Cardiac muscle cell (in vitro differentiated cells and primary cell): ENCODE measurements around the gene RGS7. TPM values are rescaled to one million over a fixed set of nuclear protein-coding genes. Genes with fewer than 3 reads are reported as not detected.

Experiments used
- DNase-seq, 2 donors: peaks; one replicate each; pipeline versions ENCODE4 v3.0.0 to v3.0.0-alpha.2; 2010 to 2017; ENCODE audit warnings: low read depth in 1 of 2, low spot score in 1 of 2
- H3K27ac ChIP-seq: fragments of 200-600 bp; sonication (generic); 2 replicates; pipeline ENCODE4 v1.5.1; 2016
- H3K27me3 ChIP-seq: fragments of 200-600 bp; sonication (generic); 2 replicates; pipeline ENCODE4 v1.6.0; 2016; ENCODE audit warnings: control low read depth
- H3K36me3 ChIP-seq: fragments of 200-600 bp; sonication (generic); 2 replicates; pipeline ENCODE4 v1.5.1; 2016; ENCODE audit warnings: control low read depth
- H3K4me1 ChIP-seq: fragments of 200-600 bp; sonication (generic); 2 replicates; pipeline ENCODE4 v1.8.1; 2017; ENCODE audit warnings: low read depth, mild to moderate bottlenecking, mixed run types
- H3K4me3 ChIP-seq: fragments of 200-600 bp; sonication (generic); 2 replicates; pipeline ENCODE4 v1.5.1; 2016; ENCODE audit warnings: mild to moderate bottlenecking
- H3K9me3 ChIP-seq: fragments of 200-600 bp; sonication (generic); 2 replicates; pipeline ENCODE4 v1.5.1; 2017; ENCODE audit warnings: low read depth, mild to moderate bottlenecking, control low read depth
- polyA plus RNA-seq: library from polyadenylated mRNA; unstranded; fragments of >200 nt; fragmentation: Nextera tagmentation; extraction: Ambion mirVana; gene quantifications from 2 replicates; pipeline ENCODE4 v1.2.1, GENCODE V29; 2016
- total RNA-seq: library from RNA; depleted of rRNA; stranded (reverse); fragments of >200 nt; gene quantifications from 2 replicates; pipeline ENCODE4 v1.2.3, GENCODE V29; 2016
- TF ChIP-seq, protein P1 (sequence below): IDR thresholded peaks from 2 replicates; pipeline ENCODE4 v1.5.1; 2012; ENCODE audit warnings: low read depth, mild to moderate bottlenecking, low read length

RGS7 gene
- total and polyA plus RNA-seq, 2 experiments from 2014 or later: not detected

DNA sequence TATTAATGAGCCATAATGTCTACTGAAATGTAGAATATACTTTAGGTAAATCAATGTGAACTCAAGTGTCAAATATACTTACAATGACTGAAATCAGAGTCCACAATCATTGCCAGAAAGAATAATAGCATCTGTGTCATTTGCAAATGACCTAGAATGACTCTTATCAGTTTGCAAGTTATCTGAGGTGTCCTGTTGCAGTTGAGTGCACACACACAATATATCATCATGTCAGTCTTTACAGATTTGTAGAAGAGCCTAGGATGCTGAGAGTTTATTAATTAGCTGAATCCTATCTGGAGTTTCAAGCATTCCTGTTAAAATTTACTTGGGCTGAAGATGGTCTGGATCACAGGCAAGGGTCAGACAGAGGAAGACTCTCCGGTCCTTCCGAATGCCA is 421.1 kb downstream of the RGS7 start:
- Histone ChIP-seq H3K4me3 (no peak overlapping the region), H3K27me3 (no peaks in the 10 kb centered on the region), H3K9me3 (no peaks in the 10 kb centered on the region), H3K27ac (no peak overlapping the region), H3K4me1 (no peaks in the 10 kb centered on the region), H3K36me3 (no peaks in the 10 kb centered on the region)
- TF ChIP-seq, protein P1, sequence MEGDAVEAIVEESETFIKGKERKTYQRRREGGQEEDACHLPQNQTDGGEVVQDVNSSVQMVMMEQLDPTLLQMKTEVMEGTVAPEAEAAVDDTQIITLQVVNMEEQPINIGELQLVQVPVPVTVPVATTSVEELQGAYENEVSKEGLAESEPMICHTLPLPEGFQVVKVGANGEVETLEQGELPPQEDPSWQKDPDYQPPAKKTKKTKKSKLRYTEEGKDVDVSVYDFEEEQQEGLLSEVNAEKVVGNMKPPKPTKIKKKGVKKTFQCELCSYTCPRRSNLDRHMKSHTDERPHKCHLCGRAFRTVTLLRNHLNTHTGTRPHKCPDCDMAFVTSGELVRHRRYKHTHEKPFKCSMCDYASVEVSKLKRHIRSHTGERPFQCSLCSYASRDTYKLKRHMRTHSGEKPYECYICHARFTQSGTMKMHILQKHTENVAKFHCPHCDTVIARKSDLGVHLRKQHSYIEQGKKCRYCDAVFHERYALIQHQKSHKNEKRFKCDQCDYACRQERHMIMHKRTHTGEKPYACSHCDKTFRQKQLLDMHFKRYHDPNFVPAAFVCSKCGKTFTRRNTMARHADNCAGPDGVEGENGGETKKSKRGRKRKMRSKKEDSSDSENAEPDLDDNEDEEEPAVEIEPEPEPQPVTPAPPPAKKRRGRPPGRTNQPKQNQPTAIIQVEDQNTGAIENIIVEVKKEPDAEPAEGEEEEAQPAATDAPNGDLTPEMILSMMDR: no peak
- no peak for DNase-seq

DNA sequence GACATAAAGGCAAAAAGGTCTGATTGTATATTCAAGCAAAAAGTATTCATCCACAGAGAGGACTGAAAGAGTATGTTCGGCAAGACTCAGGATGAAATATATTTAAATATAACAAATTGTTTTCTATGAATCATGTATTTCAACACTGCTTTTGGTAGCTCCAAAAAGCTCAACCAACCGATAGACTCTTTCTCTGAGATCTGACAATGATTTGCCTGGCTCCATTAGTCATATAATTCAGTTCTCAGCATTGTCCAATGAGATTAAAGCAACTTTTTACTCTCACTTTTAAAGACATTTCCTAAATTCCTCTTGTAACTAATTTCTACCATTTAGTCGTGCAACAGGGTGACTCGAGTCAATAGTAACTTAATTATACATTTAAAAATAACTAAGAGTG is 426.0 kb downstream of the RGS7 start:
- H3K27me3 ChIP-seq: no peaks in the 10 kb centered on the region
- no peak overlapping the region for H3K27ac ChIP-seq
- no peaks in the 10 kb centered on the region for H3K36me3 ChIP-seq
- DNase-seq: no peak
- TF ChIP-seq, protein P1: no peak
- H3K4me3 ChIP-seq: no peak overlapping the region
- no peaks in the 10 kb centered on the region for H3K9me3 ChIP-seq
- H3K4me1 ChIP-seq: no peaks in the 10 kb centered on the region

DNA sequence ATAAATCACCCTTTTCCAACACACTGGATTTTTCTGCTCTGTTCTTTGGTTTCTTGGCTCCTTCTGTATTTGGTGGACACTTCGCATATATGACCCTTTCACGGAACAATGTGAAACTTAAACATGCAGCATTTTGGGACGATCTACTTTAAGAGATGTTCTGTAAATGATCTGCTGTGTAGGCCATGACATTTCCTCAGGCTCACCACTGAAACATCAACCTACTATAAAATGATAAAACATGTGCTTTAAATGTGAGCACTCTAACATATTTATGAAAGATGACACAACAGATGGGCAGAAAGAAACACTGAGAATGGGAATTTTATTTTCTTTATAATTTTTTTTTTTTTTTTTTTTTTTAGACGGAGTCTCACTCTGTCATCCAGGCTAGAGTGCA is 428.7 kb downstream of the RGS7 start:
- H3K4me3 ChIP-seq: no peak overlapping the region
- no peaks in the 10 kb centered on the region for H3K36me3 ChIP-seq
- H3K27me3 ChIP-seq: no peaks in the 10 kb centered on the region
- no peak for DNase-seq
- H3K27ac ChIP-seq: no peak overlapping the region
- no peaks in the 10 kb centered on the region for H3K4me1 ChIP-seq
- TF ChIP-seq, protein P1: no peak
- no peaks in the 10 kb centered on the region for H3K9me3 ChIP-seq

DNA sequence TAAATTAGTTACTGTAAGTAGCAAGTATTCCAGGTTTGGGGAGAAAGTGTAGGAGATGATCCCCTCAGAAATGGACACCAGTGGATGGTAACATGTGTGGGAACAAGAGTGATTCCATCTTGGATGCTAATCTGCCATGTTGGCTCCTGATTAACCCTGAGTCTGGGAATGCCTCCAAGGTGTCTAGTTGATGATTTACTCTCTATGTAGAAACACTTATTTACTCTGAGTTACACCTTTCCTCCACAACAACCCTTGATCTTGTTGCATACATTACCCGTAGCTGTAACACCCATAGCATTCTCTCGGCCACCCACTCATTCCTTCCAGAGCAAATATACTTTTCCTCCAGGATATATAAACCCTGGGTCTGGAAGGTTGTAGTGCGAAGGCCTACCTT is 429.2 kb downstream of the RGS7 start:
- no peak overlapping the region for H3K27ac ChIP-seq
- DNase-seq: no peak

DNA sequence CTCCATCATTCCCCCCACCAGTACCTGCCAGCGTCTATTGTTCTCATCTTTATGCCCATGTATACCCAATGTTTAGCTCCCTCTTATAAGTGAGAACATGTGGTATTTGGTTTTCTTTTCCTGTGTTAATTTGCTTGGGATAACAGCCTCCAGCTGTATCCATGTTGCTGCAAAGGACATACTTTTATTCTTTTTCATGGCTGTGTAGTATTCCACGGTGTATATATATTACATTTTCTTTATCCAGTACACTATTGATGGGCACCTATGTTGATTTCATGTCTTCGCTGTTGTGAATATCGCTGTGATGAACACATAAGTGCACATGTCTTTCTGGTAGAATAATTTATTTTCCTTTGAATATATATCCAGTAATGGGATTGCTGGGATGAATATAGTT is 431.7 kb downstream of the RGS7 start:
- Histone ChIP-seq H3K4me1 (no peaks in the 10 kb centered on the region), H3K9me3 (no peaks in the 10 kb centered on the region), H3K4me3 (no peak overlapping the region), H3K27ac (no peak overlapping the region), H3K36me3 (no peaks in the 10 kb centered on the region), H3K27me3 (no peaks in the 10 kb centered on the region)
- TF ChIP-seq, protein P1: no peak
- DNase-seq: no peak

More for the DNA sequence above, 429.2 kb downstream of the RGS7 start:
- TF ChIP-seq, protein P1: no peak
- H3K4me3 ChIP-seq: no peak overlapping the region
- no peaks in the 10 kb centered on the region for H3K27me3 ChIP-seq
- no peaks in the 10 kb centered on the region for H3K9me3 ChIP-seq
- no peaks in the 10 kb centered on the region for H3K4me1 ChIP-seq
- H3K36me3 ChIP-seq: no peaks in the 10 kb centered on the region

DNA sequence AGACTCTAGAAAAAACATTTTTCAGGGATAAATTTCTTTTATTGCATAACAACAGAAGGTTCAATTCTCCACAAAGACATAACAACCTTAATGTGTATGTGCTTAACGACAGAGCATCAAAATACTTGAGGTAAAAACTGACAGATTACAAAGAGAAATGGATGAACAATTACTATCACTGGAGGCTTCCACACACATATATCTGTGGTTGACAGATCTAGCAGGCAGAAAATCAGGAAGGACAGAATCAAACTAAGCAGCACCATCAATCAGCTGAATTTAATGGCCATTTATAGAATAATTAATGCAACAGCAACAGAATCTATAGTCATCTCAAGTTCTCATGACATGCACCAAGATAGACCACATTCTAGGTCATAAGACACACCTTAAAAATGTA is 439.0 kb downstream of the RGS7 start:
- TF ChIP-seq, protein P1: no peak
- Histone ChIP-seq H3K27me3 (no peaks in the 10 kb centered on the region), H3K36me3 (no peaks in the 10 kb centered on the region)

More for the DNA sequence above, 439.0 kb downstream of the RGS7 start:
- DNase-seq: no peak
- Histone ChIP-seq H3K4me3 (no peak overlapping the region), H3K4me1 (no peaks in the 10 kb centered on the region), H3K9me3 (no peaks in the 10 kb centered on the region), H3K27ac (no peak overlapping the region)
